Loucy (cell line): ENCODE results near the gene HOXD11.

Experiments
- EZH2phosphoT487 ChIP-seq: fragments of 200-600 bp; IDR thresholded peaks from 2 replicates; pipeline ENCODE4 v1.6.1; 2018; ENCODE audit warnings: antibody characterized with exemption, mild to moderate bottlenecking, moderate library complexity, borderline replicate concordance
- TF ChIP-seq, protein P1 (sequence below): fragments of 200-600 bp; sonication (generic); conservative IDR thresholded peaks from 2 replicates; pipeline ENCODE4 v1.5.1; 2014; ENCODE audit warnings: mild to moderate bottlenecking, antibody characterized with exemption, low read length

GRCh38 chr2:176082824-176083751 lies 24.0 kb upstream of the HOXD11 start:
- TF ChIP-seq, protein P1, sequence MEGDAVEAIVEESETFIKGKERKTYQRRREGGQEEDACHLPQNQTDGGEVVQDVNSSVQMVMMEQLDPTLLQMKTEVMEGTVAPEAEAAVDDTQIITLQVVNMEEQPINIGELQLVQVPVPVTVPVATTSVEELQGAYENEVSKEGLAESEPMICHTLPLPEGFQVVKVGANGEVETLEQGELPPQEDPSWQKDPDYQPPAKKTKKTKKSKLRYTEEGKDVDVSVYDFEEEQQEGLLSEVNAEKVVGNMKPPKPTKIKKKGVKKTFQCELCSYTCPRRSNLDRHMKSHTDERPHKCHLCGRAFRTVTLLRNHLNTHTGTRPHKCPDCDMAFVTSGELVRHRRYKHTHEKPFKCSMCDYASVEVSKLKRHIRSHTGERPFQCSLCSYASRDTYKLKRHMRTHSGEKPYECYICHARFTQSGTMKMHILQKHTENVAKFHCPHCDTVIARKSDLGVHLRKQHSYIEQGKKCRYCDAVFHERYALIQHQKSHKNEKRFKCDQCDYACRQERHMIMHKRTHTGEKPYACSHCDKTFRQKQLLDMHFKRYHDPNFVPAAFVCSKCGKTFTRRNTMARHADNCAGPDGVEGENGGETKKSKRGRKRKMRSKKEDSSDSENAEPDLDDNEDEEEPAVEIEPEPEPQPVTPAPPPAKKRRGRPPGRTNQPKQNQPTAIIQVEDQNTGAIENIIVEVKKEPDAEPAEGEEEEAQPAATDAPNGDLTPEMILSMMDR, result no peak
- TF ChIP-seq EZH2phosphoT487, result no peak
